ENCODE measurements around the gene ACOX3.

- TF ChIP-seq CTCF (conservative IDR thresholded peaks at IDR 0.05) (no peak), EZH2 (IDR thresholded peaks at IDR 0.05; ENCODE audit: low read depth) (no peak)
Observed at GRCh38 chr4:8405516-8405875, 35.0 kb downstream of the ACOX3 start.
